ENCODE data around the gene CDH23.

CDH23 gene

DNA sequence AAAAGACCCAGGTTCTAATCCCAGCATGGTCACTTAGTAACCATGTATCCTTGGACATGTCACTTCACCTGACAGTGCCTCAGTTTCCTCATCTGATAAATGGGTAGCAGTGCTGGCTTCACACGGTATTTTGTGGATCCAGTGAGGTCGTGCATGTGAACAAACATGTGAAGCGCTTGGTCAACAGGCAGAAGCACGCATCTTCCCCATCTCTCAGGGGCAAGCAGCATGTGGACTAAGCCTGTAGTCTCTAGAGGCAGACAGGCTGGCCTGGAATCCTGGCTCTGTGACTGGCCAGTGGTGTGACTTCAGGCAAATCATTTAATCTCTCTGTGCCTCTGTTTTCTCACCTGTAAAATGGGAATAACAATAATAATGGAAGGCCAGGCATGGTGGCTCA, 207.0 kb downstream of the CDH23 start:
- DNase-seq (ENCODE audit: low read depth): no peak

DNA sequence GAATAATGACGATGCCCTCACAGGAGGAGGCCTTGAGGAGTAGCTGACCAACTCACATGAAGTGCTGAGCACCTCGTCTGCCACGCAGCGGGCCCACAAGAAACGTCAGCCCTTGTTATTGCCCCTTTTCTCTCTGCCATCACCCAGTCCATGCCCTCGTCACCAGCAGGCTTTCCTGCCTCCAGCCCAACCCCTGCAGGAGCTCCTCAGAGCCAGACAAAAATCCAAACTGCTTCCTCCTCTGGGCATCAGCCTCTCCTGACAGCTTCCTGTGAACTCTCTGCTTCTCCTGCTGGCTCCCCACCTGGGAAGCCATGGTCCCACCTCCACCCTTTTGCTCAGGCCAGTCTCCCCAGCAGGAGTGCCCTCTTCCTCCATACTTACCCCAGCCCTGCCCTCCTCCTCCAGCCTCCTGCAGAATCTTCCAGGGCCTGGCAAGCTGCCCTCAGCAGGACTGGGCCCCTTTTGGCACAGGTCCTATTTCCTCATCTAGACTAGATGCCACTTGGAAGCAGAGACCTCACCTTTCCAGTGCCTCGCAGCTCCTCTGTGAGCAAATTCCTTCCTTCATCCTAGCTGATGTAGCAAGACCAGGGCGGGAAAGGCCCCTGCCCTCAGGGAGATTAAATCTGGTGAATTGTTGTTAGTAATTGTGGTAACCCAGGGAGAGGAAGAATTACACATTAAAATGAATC, 207.8 kb downstream of the CDH23 start:
- DNase-seq (ENCODE audit: low read depth): no peak

DNA sequence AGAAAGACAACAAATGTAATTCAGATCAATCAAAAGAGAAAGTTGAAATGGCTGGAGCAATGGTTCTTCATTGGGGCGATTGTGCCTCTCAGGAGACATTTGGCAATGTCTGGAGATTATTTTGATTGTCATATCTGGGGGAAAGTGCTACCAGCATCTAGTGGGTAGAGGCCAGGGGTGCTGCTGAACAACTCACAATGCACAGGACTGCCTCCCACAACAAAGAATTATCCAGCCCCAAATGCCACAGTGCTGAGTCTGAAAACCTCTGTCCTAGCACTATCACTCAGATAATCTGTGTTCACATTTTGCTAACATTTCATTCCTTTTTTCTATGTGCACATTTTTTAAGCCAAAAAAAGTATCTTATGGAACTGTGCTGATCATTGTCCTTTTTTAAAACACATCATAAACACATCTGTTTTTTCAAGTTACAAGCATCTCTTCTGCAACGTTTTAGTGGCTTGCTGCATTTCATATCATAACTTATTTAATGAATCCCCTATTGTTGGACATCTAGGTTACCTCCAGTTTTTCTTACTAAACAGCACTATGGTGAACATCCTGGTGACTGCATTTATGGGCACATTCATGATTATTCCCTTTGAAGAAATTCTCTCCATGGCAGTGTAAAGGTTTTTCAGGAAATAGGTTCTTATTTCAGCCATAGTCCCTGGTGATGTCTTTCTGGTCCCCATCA, 208.7 kb downstream of the CDH23 start:
- no peak for DNase-seq (ENCODE audit: low read depth)

DNA sequence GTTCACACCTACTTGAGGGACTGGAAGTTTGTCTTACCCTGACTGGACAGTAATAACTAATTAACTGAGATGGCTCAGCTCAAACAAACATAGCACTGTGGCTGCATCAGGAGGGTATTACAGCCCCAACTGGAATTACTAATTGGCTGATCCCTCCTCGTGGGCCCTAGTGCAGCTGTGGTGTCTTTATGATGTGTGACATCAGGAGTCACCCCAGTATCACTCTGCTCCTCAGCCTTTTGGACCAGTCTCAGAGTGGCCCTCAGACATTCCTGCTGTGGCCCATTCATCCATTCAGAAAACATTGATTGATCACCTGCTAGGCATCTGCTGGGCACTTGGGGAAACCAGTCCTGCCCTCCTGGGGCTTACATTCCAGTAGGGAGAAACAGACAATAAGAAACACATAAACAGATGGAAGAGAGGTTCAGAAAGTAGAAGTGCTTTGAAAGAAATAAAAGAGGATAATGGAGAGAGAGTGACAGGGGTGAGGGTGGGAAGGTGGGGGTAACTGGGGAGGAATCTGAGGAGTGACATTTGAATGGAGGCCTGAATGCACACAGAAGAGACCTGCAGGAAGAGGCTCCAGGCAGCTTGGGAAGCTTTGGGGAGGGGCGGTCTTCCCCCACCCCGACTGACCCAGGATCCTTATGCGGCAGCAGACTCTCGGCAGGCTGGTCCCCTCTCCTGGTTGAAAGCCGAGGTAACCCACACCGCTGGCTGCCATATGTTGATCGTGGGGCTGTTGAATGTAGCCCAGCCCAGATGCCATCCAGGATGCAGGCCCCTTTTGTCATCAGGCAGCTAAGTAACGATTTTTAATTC, 209.7 kb downstream of the CDH23 start:
- no peak for DNase-seq (ENCODE audit: low read depth)

DNA sequence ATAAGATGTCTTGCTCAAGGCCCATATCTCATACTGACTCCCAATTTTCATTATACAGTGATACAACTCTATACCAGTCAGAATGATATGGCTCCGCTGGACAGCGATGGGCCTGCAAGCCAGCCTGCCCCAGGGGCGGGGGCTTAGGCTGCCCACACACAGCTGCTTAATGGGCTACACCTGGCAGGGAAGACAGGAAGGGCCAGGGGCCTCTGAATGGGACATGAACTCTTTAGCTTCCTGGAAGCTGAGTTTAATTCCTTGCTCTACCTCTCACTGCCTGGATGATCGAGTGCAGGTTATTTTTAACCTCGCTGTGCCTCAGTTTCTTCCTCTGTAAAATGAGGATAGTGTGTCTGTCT, 210.3 kb downstream of the CDH23 start:
- DNase-seq (ENCODE audit: low read depth): no peak

DNA sequence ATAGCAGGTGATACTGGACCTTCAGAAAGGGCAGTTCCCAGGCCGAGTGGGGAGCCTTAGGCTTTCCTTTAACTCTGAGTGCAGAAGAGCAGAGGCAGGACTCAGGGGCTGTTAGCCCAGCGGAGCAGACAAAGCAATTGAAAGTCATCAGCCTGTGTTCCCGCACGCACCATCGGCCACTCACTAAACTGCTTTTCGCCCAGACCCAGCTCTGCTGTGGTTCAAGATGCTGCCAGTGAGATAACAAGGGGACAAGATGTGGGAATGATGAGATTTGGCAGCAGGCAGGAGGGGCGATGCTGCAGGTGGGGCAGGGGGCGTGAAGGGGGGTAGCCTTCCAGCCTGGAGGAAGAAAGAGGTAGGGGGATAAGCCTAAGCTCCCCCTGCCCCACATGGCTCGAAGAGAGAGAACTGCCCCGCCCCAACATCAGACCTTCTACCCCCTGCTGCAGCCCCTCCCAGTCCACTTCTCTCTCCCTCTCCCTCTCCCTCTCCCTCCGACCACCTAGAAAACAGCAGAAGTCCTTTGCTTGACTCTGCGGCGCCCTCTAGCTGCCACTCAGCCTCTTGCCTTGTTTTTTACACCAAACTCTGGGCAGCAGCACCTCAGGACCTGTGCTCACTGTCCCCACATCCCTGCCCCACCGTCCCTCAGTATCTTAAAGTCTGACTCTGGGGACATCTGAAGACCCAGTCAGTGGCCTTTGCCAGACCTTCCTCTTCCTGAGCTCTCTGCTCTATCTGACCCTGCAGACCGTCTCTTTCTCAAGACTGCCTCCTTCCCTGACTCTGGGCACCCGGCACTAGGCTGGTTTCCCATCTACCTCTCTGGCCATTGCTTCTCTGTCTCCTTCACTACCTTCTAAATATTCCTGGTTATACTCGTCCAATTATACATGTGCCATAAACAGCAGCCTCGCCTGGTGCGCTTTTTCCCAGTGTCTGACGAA, 212.4 kb downstream of the CDH23 start:
- DNase-seq (ENCODE audit: low read depth): peak; percentile 30

DNA sequence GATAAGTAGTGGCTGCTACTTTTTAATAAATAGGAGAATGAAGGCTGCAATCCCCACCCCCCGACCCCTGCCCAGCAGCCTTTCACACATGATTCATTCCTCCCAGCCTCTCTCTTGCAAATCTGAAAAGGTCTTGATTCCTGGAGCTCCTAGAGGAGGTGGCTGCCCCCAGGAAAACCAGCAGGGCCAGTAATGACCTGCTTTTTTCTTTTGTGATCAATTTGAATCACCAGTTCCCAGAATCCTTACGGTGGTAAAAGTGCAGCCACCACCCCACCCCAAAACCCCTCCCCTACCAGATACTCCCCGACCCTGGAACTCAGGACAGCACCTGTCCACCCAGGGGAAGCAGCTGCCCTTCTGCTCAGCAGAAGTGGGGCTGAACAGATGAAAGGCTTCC, 213.9 kb downstream of the CDH23 start:
- DNase-seq (ENCODE audit: low read depth): no peak

DNA sequence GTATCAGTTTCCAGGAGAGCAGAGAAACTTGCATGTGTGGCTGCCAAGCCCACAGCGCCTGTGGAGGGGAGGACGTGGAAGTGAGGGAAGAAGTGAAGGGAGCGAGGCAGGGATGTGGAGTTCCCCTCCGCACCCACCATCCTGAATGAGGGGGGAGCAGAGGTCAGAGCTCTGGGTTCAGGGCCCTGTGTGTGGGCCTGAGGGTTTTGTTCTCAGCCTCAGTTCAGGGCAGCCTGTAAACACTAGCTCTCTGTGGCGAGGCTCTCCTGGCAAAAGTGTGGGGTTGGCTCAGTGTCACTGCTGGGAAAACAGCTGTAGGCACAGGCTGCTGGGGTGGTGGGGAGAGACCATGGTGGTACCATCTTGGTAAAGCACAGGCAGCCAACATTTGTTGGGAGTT, 214.4 kb downstream of the CDH23 start:
- DNase-seq (ENCODE audit: low read depth): no peak

DNA sequence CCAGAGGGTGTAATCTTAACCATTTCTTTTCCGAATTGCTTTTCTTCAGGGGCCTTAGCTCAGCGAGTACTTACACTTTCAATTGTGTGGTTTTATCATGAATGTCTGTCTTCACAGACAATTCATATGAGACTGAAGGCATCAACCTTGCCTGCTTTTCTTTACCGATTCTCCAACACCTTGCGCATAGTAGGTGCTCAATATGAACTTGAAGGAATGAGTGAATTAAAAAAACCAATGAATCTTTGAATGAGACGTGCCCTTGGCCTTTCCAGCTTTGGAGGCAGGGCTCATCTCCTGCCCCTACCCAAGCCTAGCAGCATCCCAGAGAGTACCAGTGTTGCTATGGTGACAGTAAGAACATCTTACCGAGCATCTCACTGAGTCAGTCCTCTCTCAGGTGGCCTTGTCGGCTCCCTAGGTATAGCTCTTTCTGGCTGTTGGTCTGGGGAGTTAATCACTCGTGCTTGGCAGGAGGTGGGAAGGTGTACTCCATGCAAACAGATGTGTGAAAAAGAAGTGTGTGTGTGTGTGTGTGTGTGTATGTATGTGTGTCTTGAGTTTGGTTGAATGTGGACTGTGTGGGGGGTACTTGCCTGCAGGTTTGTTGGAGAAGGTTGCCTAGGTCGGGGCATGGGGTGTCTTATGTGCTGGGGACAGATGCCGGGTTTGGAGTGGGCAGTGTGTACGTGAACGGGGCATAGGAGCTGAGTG, 215.1 kb downstream of the CDH23 start:
- DNase-seq (ENCODE audit: low read depth): no peak

DNA sequence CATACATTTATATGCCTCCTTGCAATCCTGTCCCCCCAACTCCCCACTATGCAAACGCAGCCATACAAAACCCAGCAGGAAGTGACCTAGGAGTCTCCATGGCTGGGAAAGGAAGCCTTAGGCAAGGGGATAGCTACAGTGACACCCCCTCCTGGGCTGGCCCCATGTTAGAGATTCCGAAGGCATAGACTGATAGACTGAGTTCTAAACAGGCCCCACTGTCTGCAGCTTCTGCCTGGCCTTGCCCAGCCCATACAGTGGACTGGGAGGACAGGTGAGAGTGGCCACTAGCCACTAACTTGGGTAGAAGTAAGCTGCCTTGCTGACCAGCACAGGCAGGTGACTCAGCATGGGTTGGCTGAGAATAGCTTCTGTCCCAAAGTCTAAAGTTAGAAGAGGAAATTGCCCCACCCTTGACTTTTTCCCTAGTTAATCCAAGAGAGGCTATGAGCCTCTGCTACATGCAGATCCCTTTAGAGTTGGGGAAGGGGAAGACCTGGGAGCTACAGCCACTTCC, 216.6 kb downstream of the CDH23 start:
- no peak for DNase-seq (ENCODE audit: low read depth)

DNA sequence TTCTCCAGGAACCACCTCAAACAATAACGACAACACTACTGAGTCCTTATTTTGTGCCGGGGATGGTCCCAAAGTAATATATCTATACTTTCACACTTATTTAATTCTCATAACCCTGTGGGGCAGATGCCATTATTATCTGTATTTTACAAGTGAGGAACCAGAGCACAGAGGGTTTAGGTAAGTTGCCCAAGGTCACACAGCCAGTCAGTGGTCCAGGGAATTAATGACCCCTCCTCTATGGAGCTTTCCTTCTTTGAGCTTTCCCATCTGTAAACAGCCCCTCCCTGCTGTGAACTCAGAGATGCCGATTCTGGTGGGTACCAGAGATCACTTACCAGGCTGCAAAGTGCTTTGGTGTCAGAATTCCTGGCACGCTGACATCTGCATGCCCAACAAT, 217.2 kb downstream of the CDH23 start:
- DNase-seq (ENCODE audit: low read depth): no peak

DNA sequence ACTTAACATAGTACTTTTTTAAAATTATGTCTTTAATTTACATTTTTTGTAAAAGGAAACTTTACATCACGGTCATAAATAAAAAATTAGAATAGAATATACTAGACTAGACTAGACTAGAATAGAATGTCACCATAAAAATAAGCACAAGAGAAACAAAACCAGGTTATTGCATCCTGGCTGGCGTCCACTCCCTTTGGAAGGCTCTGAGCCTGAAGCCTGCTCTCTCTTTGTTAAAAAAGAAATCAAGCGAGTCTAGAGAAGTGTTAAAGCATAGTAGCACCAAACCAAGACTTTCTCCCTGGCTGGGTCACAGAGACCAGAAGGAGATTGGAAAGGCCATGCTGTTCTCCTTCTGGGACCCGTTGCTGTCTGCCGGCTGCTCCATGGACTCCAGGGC, 218.2 kb downstream of the CDH23 start:
- no peak for DNase-seq (ENCODE audit: low read depth)

DNA sequence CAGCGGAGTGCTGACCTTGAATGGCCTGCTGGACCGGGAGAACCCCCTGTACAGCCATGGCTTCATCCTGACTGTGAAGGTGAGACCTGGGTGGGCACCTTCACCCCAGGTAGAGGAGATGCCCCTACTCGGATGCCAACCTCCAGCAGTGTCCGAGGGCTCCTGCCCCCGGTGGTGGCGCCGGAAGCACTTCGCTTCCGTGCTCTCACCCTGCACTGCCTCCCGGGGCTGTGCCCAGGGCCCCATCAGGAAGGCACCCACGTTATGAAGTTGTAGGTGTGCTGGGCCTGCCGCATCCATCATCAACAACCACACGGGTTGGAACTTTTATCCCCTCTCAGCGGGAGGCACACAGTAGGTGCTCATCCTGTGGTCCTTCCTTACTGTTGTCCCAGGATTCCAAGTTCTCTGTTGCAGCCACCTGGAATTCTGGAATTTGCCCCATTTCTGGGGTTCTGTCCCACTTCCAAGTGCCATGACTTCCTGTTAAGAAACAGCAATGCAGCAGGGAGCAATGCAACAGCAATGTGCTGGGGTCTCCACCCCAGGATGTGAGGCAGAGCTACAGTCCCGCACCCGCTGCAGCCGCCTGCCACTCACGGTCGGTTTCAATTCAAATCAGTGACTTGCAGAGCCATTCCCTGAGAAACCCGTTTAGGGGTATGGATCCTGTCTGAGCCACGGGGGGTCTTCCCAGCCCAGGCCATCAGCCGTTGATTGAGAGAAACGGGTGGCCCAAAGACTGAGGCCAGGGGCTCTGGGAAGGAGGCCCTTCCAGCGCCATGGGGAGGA, 219.0 kb downstream of the CDH23 start:
- no peak for DNase-seq (ENCODE audit: low read depth)

DNA sequence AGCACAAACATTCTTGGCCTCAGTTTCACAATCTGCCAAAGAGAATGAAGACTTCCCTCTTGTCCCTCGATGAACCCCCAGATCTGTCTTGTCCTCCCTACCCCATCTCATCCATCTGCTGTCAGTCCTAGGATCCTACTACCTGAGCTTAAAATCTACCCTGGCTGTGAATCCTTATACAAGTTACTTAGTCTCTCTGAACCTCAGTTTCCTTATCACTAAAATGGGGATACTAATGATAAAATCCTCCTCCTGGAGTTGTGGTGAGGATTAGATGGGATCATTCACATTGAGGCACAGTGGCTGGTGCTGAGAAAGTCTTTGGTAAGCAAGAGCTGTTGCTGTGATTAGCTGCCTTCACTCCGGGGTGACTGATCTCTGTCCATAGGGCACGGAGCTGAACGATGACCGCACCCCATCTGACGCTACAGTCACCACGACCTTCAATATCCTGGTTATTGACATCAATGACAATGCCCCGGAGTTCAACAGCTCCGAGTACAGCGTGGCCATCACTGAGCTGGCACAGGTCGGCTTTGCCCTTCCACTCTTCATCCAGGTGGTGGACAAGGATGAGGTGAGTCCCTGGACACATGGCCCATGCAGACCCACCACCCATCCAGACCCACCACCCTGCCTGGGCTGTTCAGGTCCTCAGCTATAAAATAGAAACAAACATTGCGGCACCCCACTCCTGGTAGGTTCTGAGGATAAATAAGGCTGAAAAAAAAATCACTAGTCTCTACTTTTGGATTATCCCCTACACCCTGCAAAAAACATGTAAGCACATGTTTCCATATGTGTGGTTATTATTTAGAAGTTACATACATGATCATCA, 220.3 kb downstream of the CDH23 start:
- no peak for DNase-seq (ENCODE audit: low read depth)

DNA sequence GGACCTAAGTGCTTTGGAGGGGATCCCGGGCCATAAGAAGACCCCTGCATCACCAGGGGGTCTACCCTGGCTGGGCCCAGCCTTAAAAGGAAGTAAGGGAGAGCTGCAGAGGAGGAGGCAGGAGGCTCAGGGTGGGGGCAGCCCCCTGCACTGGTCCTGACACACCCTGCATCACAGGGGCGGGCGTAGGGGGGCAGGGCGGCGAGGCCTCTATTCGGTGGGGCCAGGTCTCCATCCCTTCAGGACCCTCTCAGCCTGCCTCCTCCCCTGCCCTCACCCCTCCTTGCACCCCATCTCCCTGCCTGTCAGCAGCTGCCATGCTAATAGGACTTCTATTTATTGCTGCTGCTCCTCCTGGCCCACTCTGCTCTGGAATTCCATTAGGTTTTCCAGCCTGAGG, 221.5 kb downstream of the CDH23 start:
- no peak for DNase-seq (ENCODE audit: low read depth)

DNA sequence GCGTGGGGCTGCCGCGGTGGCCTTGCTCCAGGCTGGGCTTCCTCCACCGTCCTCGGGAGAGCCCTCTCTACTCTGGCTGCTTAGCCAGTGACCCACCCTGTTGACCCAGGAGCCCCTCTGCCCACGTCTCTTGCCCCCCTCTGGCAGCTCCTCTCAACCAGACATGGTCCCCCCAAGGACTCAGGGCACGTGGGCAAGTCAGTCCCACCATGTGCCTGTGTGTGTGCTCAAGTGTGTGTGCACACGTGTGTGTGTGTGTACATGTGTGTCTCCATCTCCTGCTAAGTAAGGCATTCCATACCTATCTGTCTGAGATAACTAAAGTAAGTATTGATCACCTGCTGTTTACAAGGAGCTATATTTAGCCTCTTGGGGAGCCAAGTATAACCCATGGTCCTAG, 221.9 kb downstream of the CDH23 start:
- no peak for DNase-seq (ENCODE audit: low read depth)

DNA sequence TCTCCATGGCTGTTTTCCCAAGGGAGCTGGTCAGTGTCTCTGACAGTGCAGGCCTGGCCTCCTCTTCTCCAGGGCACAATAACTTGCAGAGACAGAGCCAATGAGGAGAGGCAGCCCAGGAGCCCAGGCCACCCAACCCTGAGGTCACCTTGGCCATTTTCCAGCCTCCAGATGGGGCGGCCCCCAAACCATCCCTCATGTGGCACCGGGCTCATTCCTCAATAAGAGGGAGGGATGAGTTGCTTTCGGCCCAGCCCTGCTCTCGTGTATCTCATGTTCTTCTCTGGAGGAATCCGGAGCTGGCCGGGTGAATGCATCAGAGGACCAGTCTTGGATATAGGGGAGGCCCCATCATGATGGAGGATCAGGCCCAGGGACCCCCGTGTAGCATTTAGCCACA, 223.9 kb downstream of the CDH23 start:
- DNase-seq (ENCODE audit: low read depth): no peak

DNA sequence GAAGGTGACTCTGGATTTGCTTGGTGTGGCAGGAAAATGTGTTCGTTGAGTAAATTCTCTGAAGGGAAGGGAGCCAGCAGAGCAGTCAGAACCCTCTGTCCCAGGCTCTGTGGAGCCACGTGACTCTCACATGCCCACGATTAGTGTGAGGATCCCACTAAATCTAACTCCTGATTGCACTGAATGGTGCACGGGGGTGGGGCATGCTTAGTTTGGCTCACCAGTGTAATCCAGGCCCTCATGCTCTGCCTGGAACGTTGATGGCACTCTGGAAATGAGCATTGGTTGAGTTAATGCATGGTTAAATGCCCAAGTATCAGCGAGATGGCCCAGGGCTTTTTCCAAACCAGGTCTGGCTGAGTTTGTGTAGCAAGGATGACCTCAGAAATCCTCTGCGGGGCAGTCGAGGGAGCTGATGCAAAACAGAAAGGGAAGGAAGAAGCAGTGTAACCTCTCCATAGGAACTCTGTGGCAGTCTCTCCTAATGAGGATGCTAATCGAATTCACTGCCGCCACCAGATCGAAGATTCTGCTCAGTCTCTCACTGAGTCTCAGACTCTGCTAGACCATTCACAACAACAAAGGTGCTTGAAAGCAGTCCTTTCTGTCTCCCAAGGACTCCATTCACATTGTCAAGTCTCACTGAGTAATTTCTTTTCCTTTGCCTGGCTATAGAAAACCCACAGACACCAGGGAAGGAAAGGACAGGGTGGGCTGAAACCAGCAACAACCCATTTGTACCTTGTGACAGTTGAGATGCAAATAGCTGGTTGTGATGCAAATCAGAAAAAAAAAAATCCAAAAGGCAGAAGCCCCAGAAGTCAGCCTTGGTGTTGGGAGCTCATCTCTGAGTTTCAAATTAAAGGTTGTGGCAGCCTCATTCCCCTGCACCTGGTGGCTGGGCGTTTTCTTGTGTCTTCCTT, 224.8 kb downstream of the CDH23 start:
- no peak for DNase-seq (ENCODE audit: low read depth)
